PC-3 (cell line): ENCODE measurements around the gene MYO3B.

Experiments used
- CTCF ChIP-seq: fragments of 300-600 bp; sonication (generic); conservative IDR thresholded peaks from 2 replicates; pipeline ENCODE4 v1.5.1; 2017; ENCODE audit warnings: antibody characterized with exemption, low read depth, mild to moderate bottlenecking, low read length
- EZH2 ChIP-seq: fragments of 300-600 bp; sonication (generic); IDR thresholded peaks from one replicate; pipeline ENCODE4 v1.6.1; 2017; ENCODE audit warnings: antibody characterized with exemption, mild to moderate bottlenecking, low read length; ENCODE audit not compliant: unreplicated experiment
- EZH2phosphoT487 ChIP-seq: fragments of 300-600 bp; sonication (generic); IDR thresholded peaks from 2 replicates; pipeline ENCODE4 v1.6.1; 2018; ENCODE audit warnings: mild to moderate bottlenecking, antibody characterized with exemption, low read length, borderline replicate concordance

- TF ChIP-seq CTCF (no peak), EZH2phosphoT487 (no peak), EZH2 (no peak)
These were observed 129.1 kb downstream of the MYO3B start for GRCh38 chr2:170307052-170307451.
